H1 (cell line): Measurements from ENCODE around the gene CASZ1. TPM values are rescaled to one million over a fixed set of nuclear protein-coding genes. Genes with fewer than 3 reads are reported as not detected.

Source experiments
- HDAC6 ChIP-seq: IDR thresholded peaks from one replicate; pipeline ENCODE4 v1.7.1; 2012; ENCODE audit warnings: low read depth, mild to moderate bottlenecking, inconsistent platforms, low read length, moderate library complexity
- RBBP5 ChIP-seq: IDR thresholded peaks from 2 replicates; pipeline ENCODE4 v1.7.1; 2012; ENCODE audit warnings: low read depth, mild to moderate bottlenecking, inconsistent platforms, low read length, moderate library complexity, borderline replicate concordance
- TAF1 ChIP-seq: IDR thresholded peaks from 2 replicates; pipeline ENCODE4 v1.6.1; 2011; ENCODE audit warnings: mild to moderate bottlenecking, low read depth, low read length
- USF2 ChIP-seq: IDR thresholded peaks from 2 replicates; pipeline ENCODE4 v1.6.1; 2011; ENCODE audit warnings: low read length, improper control_type of control experiment
- polyA plus RNA-seq, 7 experiments: library from polyadenylated mRNA; depleted of rRNA in 3 of 7; stranded (reverse) in 5 of 7; unstranded in 2 of 7; fragments of >200 nt in 5 of 7; fragments of 200-250 nt in 2 of 7; gene quantifications; 1 replicate in 5 of 7; 2 replicates in 1 of 7; 4 replicates in 1 of 7; pipeline versions ENCODE4 v1.2.1 to v1.2.3, GENCODE V29; 2011 to 2013; ENCODE audit warnings: missing spikeins in 2 of 7, mixed read lengths in 2 of 7
- total RNA-seq: library from RNA; stranded (reverse); fragmentation: NEBNext Ultra II Directional; extraction: Animal tissue kit (Norgen Biotek cat#: 25700); gene quantifications from 2 replicates; pipeline ENCODE4 v1.2.1, GENCODE V29; 2021
- TF ChIP-seq, protein P1 (sequence below): IDR thresholded peaks from 2 replicates; pipeline ENCODE4 v1.6.1; 2012; ENCODE audit warnings: inconsistent platforms

The CASZ1 gene
- total and polyA plus RNA-seq, 2 of the 8 experiments (the other 6 are each of a cell fraction or from before 2014, with no cell fraction given) = 4.4 to 7.7 TPM

DNA sequence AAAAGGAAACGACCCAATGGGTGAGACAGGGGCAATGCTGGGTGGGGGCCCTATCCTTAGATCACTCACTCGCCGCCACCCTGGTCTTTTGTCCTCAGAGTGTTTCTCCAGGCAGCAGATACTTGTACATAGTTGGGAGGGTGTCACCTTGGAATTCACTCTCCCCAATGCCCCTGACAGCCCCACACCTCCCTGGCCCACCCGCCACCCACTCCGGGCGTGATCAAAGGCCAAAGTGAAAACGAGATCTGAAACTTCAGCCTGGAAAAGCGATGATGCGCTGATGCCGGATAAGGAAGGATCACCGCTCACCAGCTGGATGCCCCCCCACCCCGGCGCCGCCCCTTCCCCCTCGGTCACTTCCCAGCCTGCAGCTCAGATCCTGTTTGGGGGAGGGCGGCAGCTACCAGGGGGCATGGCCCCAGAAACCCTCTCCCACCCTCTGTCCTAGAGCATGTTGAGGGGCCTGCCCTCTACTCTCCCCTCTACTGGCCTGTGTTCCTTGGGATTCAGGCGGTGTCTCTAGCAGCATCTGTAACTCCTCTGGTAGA is 33.6 kb upstream of the CASZ1 start (continued):
- TF ChIP-seq HDAC6 (no peak), RBBP5 (no peak), USF2 (no peak), TAF1 (no peak)
- TF ChIP-seq, protein P1, sequence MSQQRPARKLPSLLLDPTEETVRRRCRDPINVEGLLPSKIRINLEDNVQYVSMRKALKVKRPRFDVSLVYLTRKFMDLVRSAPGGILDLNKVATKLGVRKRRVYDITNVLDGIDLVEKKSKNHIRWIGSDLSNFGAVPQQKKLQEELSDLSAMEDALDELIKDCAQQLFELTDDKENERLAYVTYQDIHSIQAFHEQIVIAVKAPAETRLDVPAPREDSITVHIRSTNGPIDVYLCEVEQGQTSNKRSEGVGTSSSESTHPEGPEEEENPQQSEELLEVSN = no peak
- TF ChIP-seq, all 59 proteins: peak for 0
